GM10266 (cell line): ENCODE measurements around the gene COL4A4.

Source experiments
- DNase-seq: peaks from one replicate; pipeline ENCODE4 v3.0.0; 2012; ENCODE audit errors: extremely low spot score
- CTCF ChIP-seq: IDR thresholded peaks from 2 replicates; pipeline ENCODE4 v1.5.1; 2012; ENCODE audit warnings: mild to moderate bottlenecking, low read depth; ENCODE audit not compliant: control insufficient read depth, insufficient read depth; ENCODE audit errors: missing control alignments

The COL4A4 gene

GRCh38 chr2:227161947-227162346, 2.1 kb downstream of the COL4A4 start:
- no peak for TF ChIP-seq CTCF
- no peak for DNase-seq

GRCh38 chr2:227160164-227160563, 3.8 kb downstream of the COL4A4 start:
- TF ChIP-seq CTCF: no peak
- DNase-seq: no peak

- no peak for TF ChIP-seq CTCF
- no peak for DNase-seq
Observed at GRCh38 chr2:227154986-227155774, 8.8 kb downstream of the COL4A4 start.

- no peak for DNase-seq
Observed at GRCh38 chr2:227153758-227154486, 10.1 kb downstream of the COL4A4 start.

GRCh38 chr2:227153307-227153706, 10.7 kb downstream of the COL4A4 start:
- TF ChIP-seq CTCF: no peak
- no peak for DNase-seq

More at GRCh38 chr2:227153758-227154486, 10.1 kb downstream of the COL4A4 start:
- no peak for TF ChIP-seq CTCF

- DNase-seq: no peak
Observed at GRCh38 chr2:227152093-227152766, 11.8 kb downstream of the COL4A4 start.

More at GRCh38 chr2:227152093-227152766, 11.8 kb downstream of the COL4A4 start:
- no peak for TF ChIP-seq CTCF
